Measurements from ENCODE around the gene OTUB2. TPM values are rescaled to one million over a fixed set of nuclear protein-coding genes. Genes with fewer than 3 reads are reported as not detected.

OTUB2 gene
- total and polyA plus RNA-seq, 2 experiments from 2014 or later: 2.7 to 2.8 TPM

DNA sequence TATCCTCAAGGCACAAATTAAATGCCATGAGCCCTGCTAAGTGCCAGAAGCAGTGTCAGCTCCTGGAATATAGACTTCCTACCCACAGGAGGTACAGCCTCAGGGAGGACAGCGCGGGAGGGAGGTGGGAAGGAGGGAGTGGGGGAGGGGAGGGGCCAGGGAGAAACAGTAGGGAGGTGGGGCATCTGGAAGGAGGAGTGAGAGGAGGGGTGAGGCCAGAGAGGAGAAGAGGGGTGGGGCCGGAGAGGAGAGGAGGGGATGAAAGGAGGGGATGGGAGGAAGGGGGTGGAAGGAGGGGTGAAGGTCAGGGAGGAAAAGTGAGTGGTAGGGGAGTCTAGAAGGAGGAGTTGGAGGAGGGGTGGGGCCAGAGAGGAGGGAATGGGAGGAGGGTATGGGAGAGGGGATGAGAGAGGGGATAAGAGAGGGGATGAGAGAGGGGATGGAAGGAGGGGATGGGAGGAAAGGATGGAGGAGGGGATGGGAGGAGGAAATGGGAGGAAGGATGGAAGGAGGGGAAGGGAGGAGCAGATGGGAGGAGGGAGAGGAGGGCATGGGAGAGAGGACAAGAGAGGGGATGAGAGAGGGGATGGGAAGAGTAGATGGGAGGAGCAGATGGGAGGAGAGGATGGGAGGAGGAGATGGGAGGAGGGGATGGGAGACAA lies 38.2 kb upstream of the OTUB2 start:
- Histone ChIP-seq H3K9me3 (ENCODE audit: low read depth) (no peaks in the 10 kb centered on the region), H4K20me1 (ENCODE audit: insufficient read depth, poor library complexity, severe bottlenecking) (no peaks in the 10 kb centered on the region), H3K36me3 (replicated peaks; ENCODE audit: insufficient read depth, low read depth) (no peaks in the 10 kb centered on the region), H3K79me2 (no peaks in the 10 kb centered on the region), H2AFZ (no peak overlapping the region), H3K4me2 (no peak overlapping the region), H3K4me1 (ENCODE audit: insufficient read depth) (peaks cover 8% of the 10 kb centered on the region), H3K9me2 (replicated peaks; ENCODE audit: insufficient read depth) (no peaks in the 10 kb centered on the region), H3K27ac (no peak overlapping the region), H3K4me3 (no peak overlapping the region), H3K27me3 (no peaks in the 10 kb centered on the region)
- no peak for DNase-seq (ENCODE audit: low spot score)
- no peak for TF ChIP-seq EZH2phosphoT487 (IDR thresholded peaks at IDR 0.05; ENCODE audit: low read depth, severe bottlenecking, unreplicated experiment)
- 69% methylated on average over 2 of the region's 3 CpGs for WGBS (ENCODE audit: low lambda C conversion rate, missing lambda C conversion rate)

DNA sequence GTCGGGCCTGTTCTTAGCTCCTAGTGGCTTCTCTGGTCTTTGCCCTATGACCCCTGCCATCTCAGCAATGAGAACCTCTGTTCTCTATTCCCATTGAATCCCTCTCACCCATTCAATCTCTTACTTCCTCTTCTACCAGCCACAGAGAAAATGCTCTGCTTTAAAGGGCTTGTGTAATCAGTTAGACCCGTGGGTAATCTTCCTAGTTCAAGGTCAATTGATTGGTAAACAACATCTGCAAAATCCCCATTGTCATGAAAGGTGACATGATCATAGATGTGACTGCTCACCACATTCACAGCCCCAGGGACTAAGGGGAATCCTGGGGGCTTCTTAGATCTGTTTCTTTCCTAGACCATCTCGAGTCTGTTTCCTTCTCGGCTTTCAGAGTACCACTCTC lies 36.2 kb upstream of the OTUB2 start:
- no peaks in the 10 kb centered on the region for H3K36me3 ChIP-seq (replicated peaks; ENCODE audit: insufficient read depth, low read depth)
- 43% methylated on average over 4 of the region's 4 CpGs for WGBS (ENCODE audit: low lambda C conversion rate, missing lambda C conversion rate)
- H4K20me1 ChIP-seq (ENCODE audit: insufficient read depth, poor library complexity, severe bottlenecking): no peaks in the 10 kb centered on the region
- H3K4me2 ChIP-seq: no peak overlapping the region
- no peak overlapping the region for H2AFZ ChIP-seq
- TF ChIP-seq, protein P1, sequence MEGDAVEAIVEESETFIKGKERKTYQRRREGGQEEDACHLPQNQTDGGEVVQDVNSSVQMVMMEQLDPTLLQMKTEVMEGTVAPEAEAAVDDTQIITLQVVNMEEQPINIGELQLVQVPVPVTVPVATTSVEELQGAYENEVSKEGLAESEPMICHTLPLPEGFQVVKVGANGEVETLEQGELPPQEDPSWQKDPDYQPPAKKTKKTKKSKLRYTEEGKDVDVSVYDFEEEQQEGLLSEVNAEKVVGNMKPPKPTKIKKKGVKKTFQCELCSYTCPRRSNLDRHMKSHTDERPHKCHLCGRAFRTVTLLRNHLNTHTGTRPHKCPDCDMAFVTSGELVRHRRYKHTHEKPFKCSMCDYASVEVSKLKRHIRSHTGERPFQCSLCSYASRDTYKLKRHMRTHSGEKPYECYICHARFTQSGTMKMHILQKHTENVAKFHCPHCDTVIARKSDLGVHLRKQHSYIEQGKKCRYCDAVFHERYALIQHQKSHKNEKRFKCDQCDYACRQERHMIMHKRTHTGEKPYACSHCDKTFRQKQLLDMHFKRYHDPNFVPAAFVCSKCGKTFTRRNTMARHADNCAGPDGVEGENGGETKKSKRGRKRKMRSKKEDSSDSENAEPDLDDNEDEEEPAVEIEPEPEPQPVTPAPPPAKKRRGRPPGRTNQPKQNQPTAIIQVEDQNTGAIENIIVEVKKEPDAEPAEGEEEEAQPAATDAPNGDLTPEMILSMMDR (IDR thresholded peaks at IDR 0.05; ENCODE audit: poor library complexity): no peak
- TF ChIP-seq EZH2 (IDR thresholded peaks at IDR 0.05; ENCODE audit: borderline replicate concordance) (no peak), EZH2phosphoT487 (IDR thresholded peaks at IDR 0.05; ENCODE audit: low read depth, severe bottlenecking, unreplicated experiment) (no peak)
- no peak for DNase-seq (ENCODE audit: low spot score)
- H3K4me1 ChIP-seq (ENCODE audit: insufficient read depth): peaks cover 5% of the 10 kb centered on the region
- H3K4me3 ChIP-seq: no peak overlapping the region
- H3K79me2 ChIP-seq: no peaks in the 10 kb centered on the region
- H3K9me2 ChIP-seq (replicated peaks; ENCODE audit: insufficient read depth): no peaks in the 10 kb centered on the region
- H3K9me3 ChIP-seq (ENCODE audit: low read depth): no peaks in the 10 kb centered on the region
- no peaks in the 10 kb centered on the region for H3K27me3 ChIP-seq
- no peak overlapping the region for H3K27ac ChIP-seq

DNA sequence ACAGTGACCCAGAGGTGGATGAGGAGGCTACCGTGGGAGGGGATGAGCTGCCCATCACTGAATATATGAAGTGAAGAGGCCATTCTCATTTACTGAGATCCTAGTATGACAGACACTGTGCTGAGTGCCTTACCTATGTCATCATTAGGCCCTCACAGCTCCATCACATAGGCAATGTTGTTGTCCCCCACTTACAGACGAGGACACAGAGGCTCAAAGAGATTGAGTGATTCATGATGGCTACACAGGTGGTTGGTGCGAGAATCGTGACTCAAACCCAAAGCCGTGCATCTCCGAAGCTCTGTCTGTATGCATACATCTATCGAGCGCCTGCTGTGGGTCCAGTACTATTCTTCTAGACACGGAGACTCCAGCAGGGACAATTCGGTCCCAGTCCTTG lies 34.9 kb upstream of the OTUB2 start:
- no peaks in the 10 kb centered on the region for H4K20me1 ChIP-seq (ENCODE audit: insufficient read depth, poor library complexity, severe bottlenecking)
- H3K27me3 ChIP-seq: no peaks in the 10 kb centered on the region
- no peak overlapping the region for H3K27ac ChIP-seq
- no peaks in the 10 kb centered on the region for H3K4me1 ChIP-seq (ENCODE audit: insufficient read depth)
- H3K79me2 ChIP-seq: no peaks in the 10 kb centered on the region
- no peak for DNase-seq (ENCODE audit: low spot score)
- no peaks in the 10 kb centered on the region for H3K9me3 ChIP-seq (ENCODE audit: low read depth)
- H3K4me2 ChIP-seq: no peak overlapping the region
- H3K4me3 ChIP-seq: no peak overlapping the region
- H3K9me2 ChIP-seq (replicated peaks; ENCODE audit: insufficient read depth): no peaks in the 10 kb centered on the region
- WGBS (ENCODE audit: low lambda C conversion rate, missing lambda C conversion rate): 92% methylated on average over 10 of the region's 10 CpGs
- no peak overlapping the region for H2AFZ ChIP-seq
- H3K36me3 ChIP-seq (replicated peaks; ENCODE audit: insufficient read depth, low read depth): no peaks in the 10 kb centered on the region
- TF ChIP-seq, protein P1 (IDR thresholded peaks at IDR 0.05; ENCODE audit: poor library complexity): no peak
- TF ChIP-seq EZH2 (IDR thresholded peaks at IDR 0.05; ENCODE audit: borderline replicate concordance) (no peak), EZH2phosphoT487 (IDR thresholded peaks at IDR 0.05; ENCODE audit: low read depth, severe bottlenecking, unreplicated experiment) (no peak)

DNA sequence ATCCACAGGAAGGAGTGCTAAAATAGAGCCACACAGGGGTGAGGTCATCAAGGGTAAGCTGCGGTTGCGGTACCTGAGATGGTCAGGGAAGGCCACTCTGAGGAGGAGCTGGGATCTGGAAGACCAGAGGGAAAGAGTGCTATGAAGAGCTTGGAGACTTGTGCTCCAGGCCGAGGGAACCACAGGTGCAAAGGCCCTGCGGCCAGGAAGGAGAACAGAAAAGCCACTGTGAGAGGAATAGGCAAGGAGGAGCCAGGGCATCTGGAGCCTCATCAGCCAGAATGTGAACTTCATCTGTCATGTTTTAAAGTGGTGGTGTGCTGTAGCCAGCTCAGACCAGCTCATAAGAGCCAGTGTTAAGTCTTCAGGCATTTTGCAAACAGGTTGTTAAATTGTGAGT lies 34.5 kb upstream of the OTUB2 start:
- Histone ChIP-seq H3K27ac (no peak overlapping the region), H3K79me2 (no peaks in the 10 kb centered on the region), H3K4me2 (no peak overlapping the region), H3K9me3 (ENCODE audit: low read depth) (no peaks in the 10 kb centered on the region), H4K20me1 (ENCODE audit: insufficient read depth, poor library complexity, severe bottlenecking) (no peaks in the 10 kb centered on the region), H3K9me2 (replicated peaks; ENCODE audit: insufficient read depth) (no peaks in the 10 kb centered on the region), H3K27me3 (no peaks in the 10 kb centered on the region), H3K4me1 (ENCODE audit: insufficient read depth) (no peaks in the 10 kb centered on the region), H3K36me3 (replicated peaks; ENCODE audit: insufficient read depth, low read depth) (no peaks in the 10 kb centered on the region), H2AFZ (no peak overlapping the region), H3K4me3 (no peak overlapping the region)
- 99% methylated on average over 4 of the region's 4 CpGs for WGBS (ENCODE audit: low lambda C conversion rate, missing lambda C conversion rate)
- TF ChIP-seq EZH2phosphoT487 (IDR thresholded peaks at IDR 0.05; ENCODE audit: low read depth, severe bottlenecking, unreplicated experiment): no peak
- TF ChIP-seq EZH2 (IDR thresholded peaks at IDR 0.05; ENCODE audit: borderline replicate concordance): no peak
- TF ChIP-seq, protein P1 (IDR thresholded peaks at IDR 0.05; ENCODE audit: poor library complexity): no peak
- no peak for DNase-seq (ENCODE audit: low spot score)
